Right atrium auricular region (tissue), 2 donors: Measurements from ENCODE around the gene LENG9. TPM values are rescaled to one million over a fixed set of nuclear protein-coding genes. Genes with fewer than 3 reads are reported as not detected.

Source experiments
- DNase-seq: peaks from one replicate; pipeline ENCODE4 v3.0.0-alpha.2; 2019; ENCODE audit warnings: low spot score
- H3K27ac ChIP-seq, 2 donors: fragments of 200-600 bp; sonication (generic); 1 replicate in 1 of 2; 2 replicates in 1 of 2; pipeline ENCODE4 v1.5.1; 2016 to 2019
- H3K27me3 ChIP-seq, 2 donors: fragments of 200-600 bp; sonication (generic); one replicate each; pipeline versions ENCODE4 v1.5.1 to v1.6.0; 2017 to 2019
- H3K36me3 ChIP-seq: fragments of 200-600 bp; sonication (generic); one replicate; pipeline ENCODE4 v1.5.1; 2016
- H3K4me1 ChIP-seq, 2 donors: fragments of 200-600 bp; sonication (generic); one replicate each; pipeline versions ENCODE4 v1.5.1 to v1.6.0; 2017 to 2019
- H3K4me3 ChIP-seq, 2 donors: fragments of 200-600 bp; sonication (generic); 1 replicate in 1 of 2; 2 replicates in 1 of 2; pipeline ENCODE4 v1.5.1; 2017 to 2019; ENCODE audit warnings: mild to moderate bottlenecking in 1 of 2, moderate library complexity in 1 of 2
- H3K9me3 ChIP-seq, 2 donors: fragments of 200-600 bp; sonication (generic); one replicate each; pipeline ENCODE4 v1.5.1; 2019
- CTCF ChIP-seq, 2 donors: fragments of 200-600 bp; sonication (generic); IDR thresholded peaks; one replicate each; pipeline ENCODE4 v1.5.1; 2019; ENCODE audit warnings: antibody characterized with exemption in 2 of 2
- total RNA-seq, 2 donors: library from RNA; depleted of rRNA; stranded (reverse); fragments of >200 nt; gene quantifications; one replicate each; pipeline ENCODE4 v1.1.0, GENCODE V29; 2016

The LENG9 gene
- total RNA-seq, 2 donors from 2014 or later: 2.1 to 4.9 TPM

GRCh38 chr19:54415208-54415900 is 48.2 kb downstream of the LENG9 start, which contains the start of gene TTYH1:
Gene TTYH1, plus strand, starts transcription at chr19:54415464. Its CDS starts 89 bp downstream, at chr19:54415553.
- TF ChIP-seq CTCF (IDR thresholded peaks at IDR 0.05): peak in 1 of 2 donors; percentile 62
- peaks cover 0 to 34% of the 10 kb centered on the region in 2 donors for H3K4me1 ChIP-seq
- no peaks in the 10 kb centered on the region for H3K36me3 ChIP-seq
- H3K27me3 ChIP-seq: peaks cover 5 to 19% of the 10 kb centered on the region in 2 donors
- DNase-seq: no peak
- H3K4me3 ChIP-seq: peak within 1 kb of the TSS; percentile 26 to 40
- no peaks in the 10 kb centered on the region for H3K9me3 ChIP-seq
- no peak within 1 kb of the TSS for H3K27ac ChIP-seq

- Histone ChIP-seq H3K36me3 (no peaks in the 10 kb centered on the region), H3K27ac (no peak overlapping the region), H3K9me3 (no peaks in the 10 kb centered on the region), H3K27me3 (peaks cover 5 to 15% of the 10 kb centered on the region in 2 donors), H3K4me3 (no peak overlapping the region), H3K4me1 (peaks cover 0 to 28% of the 10 kb centered on the region in 2 donors)
- no peak for TF ChIP-seq CTCF (IDR thresholded peaks at IDR 0.05)
- no peak for DNase-seq
Observed at GRCh38 chr19:54414156-54414555, 49.4 kb downstream of the LENG9 start.

DNA sequence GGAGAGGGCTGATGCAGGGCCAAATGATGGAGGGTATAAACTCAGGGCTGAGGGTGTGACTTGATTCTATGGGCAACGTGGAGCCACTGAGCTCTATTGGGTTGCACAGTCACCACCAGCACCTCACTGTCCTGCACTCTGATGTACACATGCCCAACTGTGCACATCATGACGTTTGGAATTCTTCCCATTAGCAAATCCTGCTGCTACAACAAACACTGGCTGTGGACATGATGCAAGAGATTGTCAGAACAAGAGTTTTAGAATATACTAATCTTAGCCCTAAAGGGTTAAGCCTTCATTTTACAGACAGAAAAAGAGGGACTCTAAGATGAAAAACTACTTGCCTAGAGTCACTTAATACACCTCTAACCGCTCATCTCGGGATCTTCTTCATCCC is 50.7 kb downstream of the LENG9 start:
- Histone ChIP-seq H3K27me3 (peaks cover 5 to 15% of the 10 kb centered on the region in 2 donors), H3K27ac (no peak overlapping the region), H3K36me3 (no peaks in the 10 kb centered on the region), H3K4me3 (no peak overlapping the region), H3K4me1 (peaks cover 0 to 15% of the 10 kb centered on the region in 2 donors), H3K9me3 (no peaks in the 10 kb centered on the region)
- no peak for DNase-seq
- TF ChIP-seq CTCF (IDR thresholded peaks at IDR 0.05): no peak

Other genes starting within 250 kb of the LENG9 start
- 1 to 10 TPM; 2.0 to 8.8 TPM for gene LILRB3, start 240.8 kb downstream of the LENG9 start, total RNA-seq
- gene LILRA6, start 221.0 kb downstream of the LENG9 start, total RNA-seq: 1 to 10 TPM in 1 of 2 donors, not detected in 1; 1.7 TPM
- 10 to 100 TPM in 1 of 2 donors, 1 to 10 TPM in 1; 2.6 to 12.0 TPM for gene LILRB5, start 206.5 kb downstream of the LENG9 start, total RNA-seq
- gene LILRB2, start 182.7 kb downstream of the LENG9 start, total RNA-seq: 1 to 10 TPM; 1.1 to 3.4 TPM
- 1 to 10 TPM in 1 of 2 donors, under 1 TPM in 1; 0.93 to 3.6 TPM for gene LILRA5, start 150.6 kb downstream of the LENG9 start, total RNA-seq
- not detected for gene LILRA4, start 124.6 kb downstream of the LENG9 start, total RNA-seq
- gene LAIR1, start 98.8 kb downstream of the LENG9 start, total RNA-seq: 1 to 10 TPM; 4.2 to 7.8 TPM
- gene TTYH1, start 48.3 kb downstream of the LENG9 start, total RNA-seq: 1 to 10 TPM; 1.7 to 2.7 TPM
- gene LENG8, start 14.6 kb downstream of the LENG9 start, total RNA-seq: 10 to 100 TPM; 32.1 to 36.4 TPM
- 10 to 100 TPM; 11.4 to 15.2 TPM for gene CDC42EP5, start 9.5 kb upstream of the LENG9 start, total RNA-seq
- gene LAIR2, start 39.1 kb upstream of the LENG9 start, total RNA-seq: not detected
- 1 to 10 TPM in 1 of 2 donors, not detected in 1; 1.8 TPM for gene LILRA2, start 110.0 kb upstream of the LENG9 start, total RNA-seq
- gene LILRA1, start 129.9 kb upstream of the LENG9 start, total RNA-seq: under 1 TPM in 1 of 2 donors, not detected in 1; 0.47 TPM
- gene LILRB1, start 166.7 kb upstream of the LENG9 start, total RNA-seq: 1 to 10 TPM in 1 of 2 donors, under 1 TPM in 1; 0.33 to 1.9 TPM
- gene LILRB4, start 199.2 kb upstream of the LENG9 start, total RNA-seq: 1 to 10 TPM; 2.0 to 5.2 TPM